ENCODE results near the gene MMP19.
A peak's percentile ranks its signal among the peaks of the same experiment; 100 is the strongest.

Gene MMP19

GRCh38 chr12:55829967-55830600 lies 12.7 kb downstream of the MMP19 start:
- no peak for TF ChIP-seq CTCF (IDR thresholded peaks at IDR 0.05; ENCODE audit: low read depth, low read length)
- Histone ChIP-seq H3K36me3 (peaks cover 11% of the 10 kb centered on the region; the same call in 1 of the 2 replicates), H3K4me1 (no peaks in the 10 kb centered on the region; the same call in 1 of the 2 replicates), H3K4me3 (ENCODE audit: low read depth, low read length) (peak overlapping the region; percentile 80), H3K9me3 (no peaks in the 10 kb centered on the region), H3K27me3 (no peaks in the 10 kb centered on the region)
- no peak for DNase-seq

- no peak for DNase-seq
- Histone ChIP-seq H3K4me1 (no peaks in the 10 kb centered on the region; the same call in 1 of the 2 replicates), H3K36me3 (peaks cover 14% of the 10 kb centered on the region)
Observed at GRCh38 chr12:55828357-55828756, 14.4 kb downstream of the MMP19 start.

GRCh38 chr12:55827806-55828205 lies 14.9 kb downstream of the MMP19 start:
- Histone ChIP-seq H3K9me3 (no peaks in the 10 kb centered on the region), H3K27me3 (no peaks in the 10 kb centered on the region), H3K4me1 (no peaks in the 10 kb centered on the region; the same call in 1 of the 2 replicates), H3K36me3 (peaks cover 19% of the 10 kb centered on the region), H3K4me3 (ENCODE audit: low read depth, low read length) (no peak overlapping the region)
- TF ChIP-seq CTCF (IDR thresholded peaks at IDR 0.05; ENCODE audit: low read depth, low read length), result no peak
- no peak for DNase-seq

More at GRCh38 chr12:55828357-55828756, 14.4 kb downstream of the MMP19 start:
- Histone ChIP-seq H3K27me3 (no peaks in the 10 kb centered on the region), H3K9me3 (no peaks in the 10 kb centered on the region), H3K4me3 (ENCODE audit: low read depth, low read length) (peak overlapping the region; percentile 80)
- TF ChIP-seq CTCF (IDR thresholded peaks at IDR 0.05; ENCODE audit: low read depth, low read length), result no peak

- Histone ChIP-seq H3K4me3 (ENCODE audit: low read depth, low read length) (no peak overlapping the region), H3K4me1 (no peaks in the 10 kb centered on the region), H3K36me3 (peaks cover 46% of the 10 kb centered on the region), H3K9me3 (no peaks in the 10 kb centered on the region), H3K27me3 (no peaks in the 10 kb centered on the region)
- no peak for TF ChIP-seq CTCF (IDR thresholded peaks at IDR 0.05; ENCODE audit: low read depth, low read length)
- DNase-seq, result no peak
Observed at GRCh38 chr12:55824726-55825125, 18.0 kb downstream of the MMP19 start.

GRCh38 chr12:55823419-55823818 lies 19.3 kb downstream of the MMP19 start:
- Histone ChIP-seq H3K36me3 (peaks cover 53% of the 10 kb centered on the region), H3K4me1 (no peaks in the 10 kb centered on the region), H3K9me3 (no peaks in the 10 kb centered on the region), H3K4me3 (ENCODE audit: low read depth, low read length) (no peak overlapping the region), H3K27me3 (no peaks in the 10 kb centered on the region)
- DNase-seq, result no peak
- TF ChIP-seq CTCF (IDR thresholded peaks at IDR 0.05; ENCODE audit: low read depth, low read length), result no peak

GRCh38 chr12:55822228-55822627 lies 20.5 kb downstream of the MMP19 start:
- no peak for DNase-seq
- Histone ChIP-seq H3K4me1 (no peaks in the 10 kb centered on the region), H3K4me3 (ENCODE audit: low read depth, low read length) (no peak overlapping the region), H3K27me3 (no peaks in the 10 kb centered on the region), H3K9me3 (no peaks in the 10 kb centered on the region), H3K36me3 (peaks cover 43% of the 10 kb centered on the region)
- peak; percentile 45 for TF ChIP-seq CTCF (IDR thresholded peaks at IDR 0.05; ENCODE audit: low read depth, low read length)
